Spleen (tissue), 11 donors: Measurements from ENCODE around the gene DIDO1. TPM values are rescaled to one million over a fixed set of nuclear protein-coding genes. Genes with fewer than 3 reads are reported as not detected.
A peak's percentile ranks its signal among the peaks of the same experiment; 100 is the strongest.

ENCODE experiments used
- DNase-seq: peaks from one replicate; pipeline ENCODE4 v3.0.0-alpha.2; 2020
- H3K27ac ChIP-seq, 8 donors: fragments of 200-600 bp; sonication (generic) in 7 of 8; 1 replicate in 4 of 8; 2 replicates in 4 of 8; pipeline versions ENCODE4 v1.5.0 to v1.8.0; 2016 to 2021; ENCODE audit warnings: inconsistent platforms in 4 of 8, mild to moderate bottlenecking in 4 of 8, moderate library complexity in 1 of 8
- H3K27me3 ChIP-seq, 7 donors: fragments of 200-600 bp; sonication (generic) in 6 of 7; replicated peaks in 1 of 7; 1 replicate in 4 of 7; 2 replicates in 3 of 7; pipeline versions ENCODE4 v1.5.0 to v1.8.0; 2016 to 2021; ENCODE audit warnings: inconsistent platforms in 3 of 7, mild to moderate bottlenecking in 1 of 7
- H3K36me3 ChIP-seq, 6 donors: fragments of 200-600 bp; sonication (generic) in 5 of 6; 1 replicate in 4 of 6; 2 replicates in 2 of 6; pipeline versions ENCODE4 v1.5.0 to v1.8.0; 2016 to 2021; ENCODE audit warnings: inconsistent platforms in 2 of 6
- H3K4me1 ChIP-seq, 6 donors: fragments of 200-600 bp; sonication (generic) in 5 of 6; 1 replicate in 3 of 6; 2 replicates in 3 of 6; pipeline versions ENCODE4 v1.5.0 to v1.8.0; 2016 to 2021; ENCODE audit warnings: inconsistent platforms in 3 of 6
- H3K4me3 ChIP-seq, 8 donors: fragments of 200-600 bp; sonication (generic) in 7 of 8; 1 replicate in 4 of 8; 2 replicates in 4 of 8; pipeline versions ENCODE4 v1.5.0 to v1.8.0; 2016 to 2021; ENCODE audit warnings: inconsistent platforms in 4 of 8, mild to moderate bottlenecking in 4 of 8, moderate library complexity in 2 of 8
- H3K9me3 ChIP-seq, 8 donors: fragments of 200-600 bp; sonication (generic) in 7 of 8; 1 replicate in 4 of 8; 2 replicates in 4 of 8; pipeline versions ENCODE4 v1.5.0 to v1.8.0; 2016 to 2021; ENCODE audit warnings: inconsistent platforms in 4 of 8
- POLR2A ChIP-seq, 3 donors: fragments of 450-650 bp; IDR thresholded peaks; one replicate each; pipeline ENCODE4 v1.5.1; 2017; ENCODE audit warnings: antibody characterized with exemption in 3 of 3, mild to moderate bottlenecking in 1 of 3
- POLR2AphosphoS5 ChIP-seq, 3 donors: sonication (generic); formaldehyde crosslinking; IDR thresholded peaks; one replicate each; pipeline ENCODE4 v1.5.1; 2017; ENCODE audit warnings: antibody characterized with exemption in 3 of 3
- WGBS, 5 donors: extraction: QIAGEN DNeasy Blood & Tissue Kit in 3 of 5; methylation state at CpG; one replicate each; pipeline versions ENCODE4 v1.1.5 to v1.1.7; 2013 to 2018; 5-methylcytosine and 5-hydroxymethylcytosine counted together
- intact Hi-C: fragments of 100-400 bp; cut with DNase I; formaldehyde crosslinking; loops from one replicate; pipeline ENCODE4 v1.15.0; 2023; ENCODE audit warnings: low total_unique reads
- polyA plus RNA-seq, 3 donors: library from polyadenylated mRNA; stranded (reverse); fragments of 200-250 nt; gene quantifications; one replicate each; pipeline ENCODE4 v1.2.1, GENCODE V29; 2013
- total RNA-seq, 7 donors: library from RNA; depleted of rRNA in 3 of 7; stranded (reverse); fragments of >200 nt in 3 of 7; fragmentation: NEBNext Ultra II Directional in 4 of 7; extraction: Animal tissue kit (Norgen Biotek cat#: 25700) in 4 of 7; gene quantifications; one replicate each; pipeline versions ENCODE4 v1.1.0 to v1.2.1, GENCODE V29; 2016 to 2021
- TF ChIP-seq, protein P1 (sequence below), 11 experiments: fragments of 200-600 bp in 7 of 11; fragments of 450-650 bp in 4 of 11; sonication (generic) in 4 of 11; IDR thresholded peaks in 8 of 11; conservative IDR thresholded peaks in 3 of 11; 1 replicate in 7 of 11; 2 replicates in 4 of 11; pipeline versions ENCODE4 v1.4.0 to v1.8.0; 2016 to 2021; ENCODE audit warnings: antibody characterized with exemption in 11 of 11, inconsistent platforms in 4 of 11, mild to moderate bottlenecking in 1 of 11
- donor health status: healthy with polysubstance abuse.
- donor health status: DM: no; HTN: no; CAD: no; lungs with moderate emphysema.
- donor health status: DM: no; HTN: no; CAD: no.
- donor health status: Bipolar disorder and iron deficiency.
- donor health status: healthy.
- donor health status: DM: no; HTN: no; CAD: no.
- donor health status: DM: yes; HTN: yes; CAD: no.

Gene DIDO1
- total and polyA plus RNA-seq, 10 donors, result 17.4 to 79.6 (median 66.9) TPM

DNA sequence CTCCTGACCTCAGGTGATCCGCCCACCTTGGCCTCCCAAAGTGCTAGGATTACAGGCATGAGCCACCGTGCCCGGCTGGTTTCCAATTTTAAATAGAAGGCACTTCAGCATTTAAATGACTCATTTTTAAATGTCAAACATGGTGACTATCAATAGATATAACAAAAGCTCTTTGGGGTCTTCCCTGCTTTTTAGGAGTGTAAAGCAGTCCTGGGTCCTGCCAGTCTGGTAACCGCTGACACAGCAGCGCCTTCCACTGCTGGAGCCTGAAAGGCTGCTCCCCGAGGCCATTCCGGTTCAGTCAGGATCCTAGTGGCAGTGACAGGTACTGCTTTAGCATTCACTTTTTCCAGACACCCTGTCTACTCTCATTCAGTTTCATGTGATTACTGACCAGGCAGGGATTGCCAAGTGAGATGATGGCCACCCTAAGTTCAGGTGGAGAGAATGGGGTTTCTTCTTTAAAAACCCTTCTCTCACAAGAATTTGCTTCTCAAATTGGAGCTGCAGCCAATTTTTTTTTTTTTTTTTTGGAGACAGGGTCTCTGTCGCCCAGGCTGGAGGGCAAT, 5.1 kb downstream of the DIDO1 start:
- intact Hi-C loops, result no loop called here
- TF ChIP-seq, protein P1, sequence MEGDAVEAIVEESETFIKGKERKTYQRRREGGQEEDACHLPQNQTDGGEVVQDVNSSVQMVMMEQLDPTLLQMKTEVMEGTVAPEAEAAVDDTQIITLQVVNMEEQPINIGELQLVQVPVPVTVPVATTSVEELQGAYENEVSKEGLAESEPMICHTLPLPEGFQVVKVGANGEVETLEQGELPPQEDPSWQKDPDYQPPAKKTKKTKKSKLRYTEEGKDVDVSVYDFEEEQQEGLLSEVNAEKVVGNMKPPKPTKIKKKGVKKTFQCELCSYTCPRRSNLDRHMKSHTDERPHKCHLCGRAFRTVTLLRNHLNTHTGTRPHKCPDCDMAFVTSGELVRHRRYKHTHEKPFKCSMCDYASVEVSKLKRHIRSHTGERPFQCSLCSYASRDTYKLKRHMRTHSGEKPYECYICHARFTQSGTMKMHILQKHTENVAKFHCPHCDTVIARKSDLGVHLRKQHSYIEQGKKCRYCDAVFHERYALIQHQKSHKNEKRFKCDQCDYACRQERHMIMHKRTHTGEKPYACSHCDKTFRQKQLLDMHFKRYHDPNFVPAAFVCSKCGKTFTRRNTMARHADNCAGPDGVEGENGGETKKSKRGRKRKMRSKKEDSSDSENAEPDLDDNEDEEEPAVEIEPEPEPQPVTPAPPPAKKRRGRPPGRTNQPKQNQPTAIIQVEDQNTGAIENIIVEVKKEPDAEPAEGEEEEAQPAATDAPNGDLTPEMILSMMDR (IDR thresholded peaks at IDR 0.05 in 8 of 11, conservative IDR thresholded peaks at IDR 0.05 in 3 of 11), result peak in 10 of 11 experiments; percentile 34 to 70 (median 62)
- TF ChIP-seq POLR2A (IDR thresholded peaks at IDR 0.05), result no peak
- peak in 2 of 3 donors; percentile 27 to 37 for TF ChIP-seq POLR2AphosphoS5 (IDR thresholded peaks at IDR 0.05)
- peaks cover 86 to 95% (median 92%) of the 10 kb centered on the region in 6 donors for H3K4me1 ChIP-seq
- peak overlapping the region in 4 of 8 donors; percentile 22 to 60 (median 26) for H3K27ac ChIP-seq
- DNase-seq, result no peak
- no peaks in the 10 kb centered on the region for H3K9me3 ChIP-seq
- no peaks in the 10 kb centered on the region for H3K27me3 ChIP-seq
- no peaks in the 10 kb centered on the region for H3K36me3 ChIP-seq
- peak overlapping the region in 1 of 8 donors; percentile 17 for H3K4me3 ChIP-seq
- 37 to 50% (median 46%) methylated on average over 8 of the region's 8 CpGs for WGBS, 5 donors

DNA sequence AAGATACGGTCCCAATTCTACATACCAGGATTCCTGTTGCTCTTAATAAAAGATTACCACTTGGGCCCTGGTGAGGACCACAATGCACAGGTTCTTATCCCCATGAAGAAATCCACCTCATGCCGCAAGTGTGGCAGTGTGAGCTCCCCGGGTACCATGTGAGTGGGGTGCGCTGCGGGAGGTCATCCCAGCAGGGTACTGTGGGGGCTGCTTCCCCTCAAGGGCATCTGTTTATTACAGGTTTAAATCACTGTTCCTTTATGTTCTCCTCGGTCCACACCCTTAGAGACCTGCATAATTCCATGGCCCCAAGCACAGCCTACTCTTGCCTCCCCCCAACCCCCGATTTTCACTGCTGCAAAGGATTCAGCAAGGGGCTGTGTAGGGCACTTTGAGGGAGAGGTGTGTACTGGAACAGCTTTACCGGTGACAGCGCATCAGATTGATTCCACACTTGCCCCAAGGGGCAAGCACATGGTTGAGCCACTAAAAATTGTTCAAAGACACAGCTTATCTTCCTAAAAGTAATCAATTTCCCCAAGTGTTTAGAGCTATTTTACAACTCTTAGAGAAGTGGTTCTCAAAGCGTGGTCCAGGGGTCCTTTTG, 6.2 kb downstream of the DIDO1 start:
- peak overlapping the region in 4 of 8 donors; percentile 51 to 77 (median 61) for H3K27ac ChIP-seq
- H3K36me3 ChIP-seq, result no peaks in the 10 kb centered on the region
- 71 to 78% (median 74%) methylated on average over 10 of the region's 10 CpGs for WGBS, 5 donors
- DNase-seq, result peak; percentile 45
- H3K27me3 ChIP-seq, result no peaks in the 10 kb centered on the region
- intact Hi-C loops, result no loop called here
- H3K9me3 ChIP-seq, result no peaks in the 10 kb centered on the region
- H3K4me3 ChIP-seq, result peak overlapping the region in 1 of 8 donors; percentile 22
- H3K4me1 ChIP-seq, result peaks cover 94 to 100% (median 100%) of the 10 kb centered on the region in 6 donors
- no peak for TF ChIP-seq POLR2AphosphoS5 (IDR thresholded peaks at IDR 0.05)
- TF ChIP-seq, protein P1 (IDR thresholded peaks at IDR 0.05 in 8 of 11, conservative IDR thresholded peaks at IDR 0.05 in 3 of 11), result no peak
- TF ChIP-seq POLR2A (IDR thresholded peaks at IDR 0.05), result no peak

DNA sequence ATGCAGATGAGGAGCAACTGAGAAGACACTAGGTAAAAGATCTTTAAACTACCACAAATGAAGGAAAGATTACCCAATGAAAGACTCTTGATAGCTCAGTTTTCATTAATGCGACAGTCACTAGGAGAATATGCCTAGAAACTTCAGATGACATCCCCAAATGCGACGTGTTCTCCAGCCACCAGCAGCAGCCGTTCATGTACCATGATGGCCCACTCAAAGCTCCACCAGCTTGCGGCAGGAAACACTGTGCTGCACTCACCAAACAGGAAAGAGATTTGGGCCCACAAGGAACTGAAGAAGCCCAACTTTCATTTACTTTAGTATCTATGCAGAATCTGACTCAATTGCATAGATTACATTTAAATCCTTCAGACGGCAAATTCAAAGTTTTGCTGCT, 7.5 kb downstream of the DIDO1 start:
- peak overlapping the region in 6 of 8 donors; percentile 13 to 77 (median 55) for H3K27ac ChIP-seq
- WGBS, 5 donors, result 2 to 17% (median 14%) methylated on average over 6 of the region's 6 CpGs

More for the DNA sequence above, 7.5 kb downstream of the DIDO1 start:
- H3K4me1 ChIP-seq, result peaks cover 84 to 100% (median 100%) of the 10 kb centered on the region in 6 donors
- H3K36me3 ChIP-seq, result peaks cover 0 to 6% (median under 1%) of the 10 kb centered on the region in 6 donors
- TF ChIP-seq POLR2A (IDR thresholded peaks at IDR 0.05), result no peak
- peak in 2 of 3 donors; percentile 34 to 41 for TF ChIP-seq POLR2AphosphoS5 (IDR thresholded peaks at IDR 0.05)
- TF ChIP-seq, protein P1 (IDR thresholded peaks at IDR 0.05 in 8 of 11, conservative IDR thresholded peaks at IDR 0.05 in 3 of 11), result peak in 1 of 11 experiments; percentile 2
- no peaks in the 10 kb centered on the region for H3K27me3 ChIP-seq
- DNase-seq, result no peak
- no peaks in the 10 kb centered on the region for H3K9me3 ChIP-seq
- intact Hi-C loops, result no loop called here
- H3K4me3 ChIP-seq, result peak overlapping the region in 5 of 8 donors; percentile 1 to 48 (median 9)
